Gastroesophageal sphincter (tissue), 4 donors: ENCODE measurements around the gene PLEKHA7. TPM values are rescaled to one million over a fixed set of nuclear protein-coding genes. Genes with fewer than 3 reads are reported as not detected.

Source experiments
- ATAC-seq: fragments of 150-250 bp; one replicate; pipeline ENCODE4 v1.9.1; 2016; ENCODE audit warnings: mild to moderate bottlenecking, moderate library complexity
- H3K27ac ChIP-seq, 4 donors: fragments of 200-600 bp; sonication (generic) in 3 of 4; 1 replicate in 3 of 4; 2 replicates in 1 of 4; pipeline ENCODE4 v1.5.1; 2016 to 2019
- H3K27me3 ChIP-seq: fragments of 200-600 bp; sonication (generic); one replicate; pipeline ENCODE4 v1.5.1; 2019
- H3K36me3 ChIP-seq, 2 donors: fragments of 200-600 bp; sonication (generic); one replicate each; pipeline ENCODE4 v1.5.1; 2019; ENCODE audit warnings: control low read depth in 1 of 2
- H3K4me1 ChIP-seq, 3 donors: fragments of 200-600 bp; sonication (generic); 1 replicate in 2 of 3; 2 replicates in 1 of 3; pipeline ENCODE4 v1.5.1; 2016 to 2019; ENCODE audit warnings: control low read depth in 2 of 3
- H3K4me3 ChIP-seq, 2 donors: fragments of 200-600 bp; sonication (generic); one replicate each; pipeline ENCODE4 v1.5.1; 2019; ENCODE audit warnings: mild to moderate bottlenecking in 1 of 2, moderate library complexity in 1 of 2
- H3K9me3 ChIP-seq, 3 donors: fragments of 200-600 bp; sonication (generic); one replicate each; pipeline ENCODE4 v1.5.1; 2017 to 2019; ENCODE audit warnings: control low read depth in 2 of 3
- CTCF ChIP-seq, 4 experiments: fragments of 200-600 bp in 2 of 4; fragments of 450-650 bp in 2 of 4; sonication (generic) in 1 of 4; IDR thresholded peaks; one replicate each; pipeline ENCODE4 v1.5.1; 2017 to 2019; ENCODE audit warnings: antibody characterized with exemption in 4 of 4, mild to moderate bottlenecking in 2 of 4, moderate library complexity in 2 of 4
- EP300 ChIP-seq: sonication (generic); formaldehyde crosslinking; IDR thresholded peaks from one replicate; pipeline ENCODE4 v1.6.1; 2017; ENCODE audit warnings: antibody characterized with exemption, mild to moderate bottlenecking
- POLR2A ChIP-seq, 2 donors: fragments of 450-650 bp; IDR thresholded peaks; one replicate each; pipeline ENCODE4 v1.6.1; 2017; ENCODE audit warnings: antibody characterized with exemption in 2 of 2, mild to moderate bottlenecking in 2 of 2, moderate library complexity in 1 of 2
- POLR2AphosphoS5 ChIP-seq: sonication (generic); formaldehyde crosslinking; IDR thresholded peaks from one replicate; pipeline ENCODE4 v1.6.1; 2017; ENCODE audit warnings: antibody characterized with exemption
- WGBS, 2 donors: methylation state at CpG; one replicate each; pipeline ENCODE4 v1.1.5; 2018; ENCODE audit warnings: low coverage in 1 of 2; 5-methylcytosine and 5-hydroxymethylcytosine counted together
- total RNA-seq, 4 donors: library from RNA; depleted of rRNA; stranded (reverse); fragments of >200 nt; gene quantifications; one replicate each; pipeline ENCODE4 v1.1.0, GENCODE V29; 2016

PLEKHA7 gene
- total RNA-seq, 4 donors from 2014 or later, result 8.6 to 13.2 (median 12.2) TPM

DNA sequence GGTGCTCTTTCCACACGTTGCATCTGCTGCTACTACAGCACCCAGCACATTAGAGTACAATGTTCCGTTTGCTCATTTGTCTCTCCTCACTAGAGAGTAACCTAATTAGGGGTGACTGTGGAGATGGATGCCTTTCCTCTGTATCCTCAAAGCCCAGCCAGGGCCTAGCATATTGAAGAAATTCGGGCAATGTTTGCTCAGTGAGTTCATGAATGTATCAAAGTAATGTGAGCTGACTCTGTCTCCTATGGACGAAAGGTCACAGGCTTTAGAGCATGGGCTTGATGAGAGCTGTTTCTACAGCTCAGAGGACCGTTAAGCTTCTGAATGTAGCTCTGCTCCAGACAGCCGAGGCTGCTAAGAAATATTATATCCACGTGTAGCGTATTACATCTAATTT is 208.3 kb downstream of the PLEKHA7 start:
- peak overlapping the region in 2 of 4 donors; percentile 12 to 53 for H3K27ac ChIP-seq
- H3K27me3 ChIP-seq, result no peaks in the 10 kb centered on the region

DNA sequence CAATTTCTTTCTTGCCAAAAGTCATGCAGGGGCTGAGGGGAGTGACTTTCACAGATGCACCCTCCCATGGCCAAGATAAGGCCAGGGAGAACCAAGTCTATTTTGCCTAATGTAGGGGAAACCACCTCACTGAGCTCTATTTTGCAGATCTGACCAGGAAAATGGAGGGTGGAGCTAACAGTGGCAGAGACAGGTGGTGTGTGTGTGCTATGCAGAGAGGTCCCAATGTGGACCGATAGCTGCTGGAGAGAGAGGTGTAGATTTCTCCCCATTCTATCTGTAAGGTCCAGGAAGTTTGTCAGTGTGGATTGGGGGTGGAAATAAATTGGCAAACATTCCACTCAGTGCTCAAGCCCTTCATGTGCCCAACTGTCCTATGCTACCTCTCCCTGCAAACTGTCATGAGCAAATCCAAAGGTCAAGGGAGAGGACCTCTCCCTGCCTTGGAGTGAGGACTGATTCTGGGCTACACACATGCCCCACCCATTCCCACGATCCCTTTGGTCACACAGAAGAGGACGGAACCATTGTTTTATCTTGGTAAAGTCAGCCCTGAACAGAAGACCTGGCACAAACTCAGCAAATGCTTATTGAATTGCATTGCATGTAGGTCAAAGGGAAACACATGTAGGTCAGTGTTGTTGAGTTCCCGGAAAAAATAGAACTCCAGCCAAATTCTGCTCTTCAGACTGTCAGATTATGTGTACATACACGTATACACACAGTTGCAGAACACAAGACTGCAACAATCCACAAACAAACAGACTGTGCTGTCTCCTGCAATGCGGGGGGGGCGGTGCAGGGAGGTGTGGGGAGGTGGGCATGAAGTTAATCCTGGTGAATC is 209.9 kb downstream of the PLEKHA7 start:
- Histone ChIP-seq H3K27me3 (no peaks in the 10 kb centered on the region), H3K4me3 (no peak overlapping the region), H3K27ac (no peak overlapping the region), H3K9me3 (no peaks in the 10 kb centered on the region), H3K4me1 (peaks cover 0 to 49% (median 12%) of the 10 kb centered on the region in 3 donors), H3K36me3 (peaks cover 0 to 23% of the 10 kb centered on the region in 2 donors)
- ATAC-seq, result peak; percentile 35
- TF ChIP-seq CTCF (IDR thresholded peaks at IDR 0.05) (no peak), POLR2AphosphoS5 (no peak), EP300 (no peak), POLR2A (IDR thresholded peaks at IDR 0.05) (no peak)
- WGBS, 2 donors, result 37 to 71% methylated on average over 1 to 7 of the region's 7 CpGs

More for the DNA sequence above, 208.3 kb downstream of the PLEKHA7 start:
- WGBS, 2 donors, result 36 to 76% methylated on average over 8 of the region's 8 CpGs
- H3K4me1 ChIP-seq, result peaks cover 0 to 63% (median 12%) of the 10 kb centered on the region in 3 donors
- H3K9me3 ChIP-seq, result no peaks in the 10 kb centered on the region
- no peak for ATAC-seq
- no peak overlapping the region for H3K4me3 ChIP-seq
- H3K36me3 ChIP-seq, result peaks cover 0 to 13% of the 10 kb centered on the region in 2 donors
- TF ChIP-seq EP300 (no peak), POLR2A (IDR thresholded peaks at IDR 0.05) (no peak), POLR2AphosphoS5 (peak; percentile 54)

DNA sequence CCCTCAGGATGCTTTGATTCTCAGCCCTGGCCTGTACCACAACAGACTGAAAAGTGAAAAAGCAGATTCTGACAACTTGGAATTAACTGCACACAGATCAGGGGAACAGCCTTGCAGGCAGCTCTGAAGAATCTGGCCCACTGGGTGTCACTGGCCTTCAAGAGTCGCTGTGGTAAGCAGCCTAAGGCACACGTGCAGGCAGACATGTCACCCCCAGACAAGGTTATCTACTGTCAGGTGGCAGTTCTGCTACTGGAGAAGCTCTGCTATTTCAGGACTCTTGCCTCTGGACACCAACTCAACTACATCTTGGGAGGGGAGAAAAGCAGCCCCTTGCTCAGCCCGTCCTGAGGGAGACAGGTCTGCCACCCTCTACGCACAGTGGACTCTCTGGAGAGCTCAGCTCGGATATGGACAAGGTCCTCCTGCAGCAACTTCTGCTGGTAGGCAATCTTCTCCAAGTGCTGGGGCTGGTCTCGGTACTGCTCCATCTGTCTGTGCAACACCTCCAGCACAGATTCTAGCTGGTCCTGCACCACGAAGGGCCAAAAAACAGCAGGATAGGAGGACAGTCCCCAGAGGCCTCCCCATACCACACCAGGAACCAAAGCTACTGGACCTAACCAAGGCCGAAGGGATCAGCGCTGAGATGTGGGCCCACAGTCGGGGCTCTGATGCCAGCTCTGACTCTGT is 212.8 kb downstream of the PLEKHA7 start:
- Histone ChIP-seq H3K9me3 (no peaks in the 10 kb centered on the region), H3K27me3 (no peaks in the 10 kb centered on the region), H3K36me3 (peaks cover 0 to 29% of the 10 kb centered on the region in 2 donors), H3K4me3 (no peak overlapping the region), H3K27ac (no peak overlapping the region), H3K4me1 (peaks cover 0 to 25% (median 4%) of the 10 kb centered on the region in 3 donors)
- no peak for ATAC-seq
- no peak for TF ChIP-seq CTCF (IDR thresholded peaks at IDR 0.05)
- 73% methylated on average over 3 of the region's 10 CpGs; no CpG with 5 or more reads in 1 of the 2 donors for WGBS, 2 donors

- Histone ChIP-seq H3K4me3 (no peak overlapping the region), H3K27me3 (no peaks in the 10 kb centered on the region), H3K4me1 (peaks cover 0 to 14% (median 2%) of the 10 kb centered on the region in 3 donors), H3K27ac (no peak overlapping the region), H3K9me3 (no peaks in the 10 kb centered on the region), H3K36me3 (peaks cover 0 to 32% of the 10 kb centered on the region in 2 donors)
- TF ChIP-seq CTCF (IDR thresholded peaks at IDR 0.05), result no peak
- no peak for TF ChIP-seq POLR2A (IDR thresholded peaks at IDR 0.05)
- TF ChIP-seq POLR2AphosphoS5, result no peak
- no peak for TF ChIP-seq EP300
- no peak for ATAC-seq
Measured at GRCh38 chr11:16800382-16800781, 213.8 kb downstream of the PLEKHA7 start.

GRCh38 chr11:16799890-16800289 is 214.3 kb downstream of the PLEKHA7 start:
- no peaks in the 10 kb centered on the region for H3K27me3 ChIP-seq
- H3K9me3 ChIP-seq, result no peaks in the 10 kb centered on the region
- ATAC-seq, result no peak
- H3K4me3 ChIP-seq, result no peak overlapping the region
- H3K27ac ChIP-seq, result no peak overlapping the region
- peaks cover 0 to 32% of the 10 kb centered on the region in 2 donors for H3K36me3 ChIP-seq
- no peak for TF ChIP-seq POLR2A (IDR thresholded peaks at IDR 0.05)
- no peak for TF ChIP-seq EP300
- no peak for TF ChIP-seq POLR2AphosphoS5
- no peak for TF ChIP-seq CTCF (IDR thresholded peaks at IDR 0.05)
- peaks cover 0 to 11% (median 2%) of the 10 kb centered on the region in 3 donors for H3K4me1 ChIP-seq
